Epidermal melanocyte (primary cell): ENCODE results near the gene BIRC5.

ENCODE experiments used
- DNase-seq: peaks from one replicate; pipeline ENCODE4 v3.0.0; 2011; ENCODE audit warnings: low spot score; ENCODE audit not compliant: insufficient read length

The BIRC5 gene

GRCh38 chr17:78183916-78184315 is 30.1 kb upstream of the BIRC5 start:
- no peak for DNase-seq

GRCh38 chr17:78184351-78184750 is 29.7 kb upstream of the BIRC5 start:
- no peak for DNase-seq

- DNase-seq = no peak
Observed at GRCh38 chr17:78184868-78185267, 29.2 kb upstream of the BIRC5 start.

GRCh38 chr17:78185981-78186691 is 27.9 kb upstream of the BIRC5 start:
- DNase-seq = no peak

GRCh38 chr17:78186692-78187595 is 27.1 kb upstream of the BIRC5 start, which contains the start of the genes AFMID and TK1:
Gene AFMID, plus strand, starts transcription at chr17:78187362. Its CDS starts 9 bp downstream, at chr17:78187371.
Gene TK1, minus strand, starts transcription at chr17:78187052. Its CDS starts 58 bp downstream, at chr17:78186994.
- DNase-seq = peak; percentile 99

GRCh38 chr17:78196716-78197115 is 17.3 kb upstream of the BIRC5 start:
- no peak for DNase-seq

- no peak for DNase-seq
Observed at GRCh38 chr17:78197147-78197832, 16.8 kb upstream of the BIRC5 start.

GRCh38 chr17:78200451-78200850 is 13.6 kb upstream of the BIRC5 start:
- no peak for DNase-seq

- DNase-seq = no peak
Observed at GRCh38 chr17:78202666-78203065, 11.4 kb upstream of the BIRC5 start.

- no peak for DNase-seq
Observed at GRCh38 chr17:78204387-78205123, 9.5 kb upstream of the BIRC5 start.

- DNase-seq = no peak
Observed at GRCh38 chr17:78205124-78205775, 8.8 kb upstream of the BIRC5 start.

GRCh38 chr17:78206298-78206697 is 7.8 kb upstream of the BIRC5 start:
- DNase-seq = no peak

GRCh38 chr17:78208486-78208885 is 5.6 kb upstream of the BIRC5 start:
- no peak for DNase-seq

GRCh38 chr17:78210111-78210510 is 3.9 kb upstream of the BIRC5 start:
- DNase-seq = no peak

GRCh38 chr17:78211032-78211431 is 3.0 kb upstream of the BIRC5 start:
- no peak for DNase-seq

- DNase-seq = no peak
Observed at GRCh38 chr17:78214706-78215061, 631 bp downstream of the BIRC5 start.

- no peak for DNase-seq
Observed at GRCh38 chr17:78219396-78220150, 5.5 kb downstream of the BIRC5 start.

- no peak for DNase-seq
Observed at GRCh38 chr17:78223061-78223460, 9.0 kb downstream of the BIRC5 start.

- DNase-seq = no peak
Observed at GRCh38 chr17:78223765-78224164, 9.7 kb downstream of the BIRC5 start.
